SU-DHL-6 (cell line): Measurements from ENCODE around the gene EYS.

Experiments
- H2AFZ ChIP-seq: fragments of 200-600 bp; sonication (generic); 2 replicates; pipeline ENCODE4 v1.6.1; 2014; ENCODE audit warnings: low read depth, mild to moderate bottlenecking, moderate library complexity, mixed read lengths, antibody characterized with exemption, low read length; ENCODE audit not compliant: severe bottlenecking
- H3F3A ChIP-seq: fragments of 200-600 bp; shearing (Covaris generic); 2 replicates; pipeline ENCODE4 v1.6.0; 2016; ENCODE audit warnings: antibody characterized with exemption, mild to moderate bottlenecking; ENCODE audit not compliant: insufficient read depth
- H3K27ac ChIP-seq: fragments of 200-600 bp; sonication (generic); 2 replicates; pipeline ENCODE4 v1.5.1; 2016; ENCODE audit warnings: low read depth, mild to moderate bottlenecking, low read length, moderate library complexity, mixed read lengths
- H3K27me3 ChIP-seq: fragments of 200-600 bp; sonication (generic), shearing (Covaris generic); 2 replicates; pipeline ENCODE4 v1.6.0; 2014; ENCODE audit warnings: mild to moderate bottlenecking, low read length
- H3K36me3 ChIP-seq: fragments of 200-600 bp; sonication (generic); 2 replicates; pipeline ENCODE4 v1.6.1; 2014; ENCODE audit warnings: mild to moderate bottlenecking, low read length, mixed read lengths
- H3K4me2 ChIP-seq: fragments of 300-600, 200-600 bp; shearing (Covaris generic), sonication (generic); 2 replicates; pipeline ENCODE4 v1.6.0; 2014; ENCODE audit warnings: low read length, low read depth, mild to moderate bottlenecking; ENCODE audit not compliant: poor library complexity, severe bottlenecking
- H3K4me3 ChIP-seq: fragments of 200-600 bp; sonication (generic); 2 replicates; pipeline ENCODE4 v1.5.1; 2014; ENCODE audit warnings: antibody characterized with exemption, low read length, mild to moderate bottlenecking, mixed read lengths; ENCODE audit not compliant: insufficient read depth, poor library complexity, severe bottlenecking
- H3K79me2 ChIP-seq: fragments of 200-600 bp; sonication (generic); 2 replicates; pipeline ENCODE4 v1.6.1; 2014; ENCODE audit warnings: mild to moderate bottlenecking, low read length, moderate library complexity; ENCODE audit not compliant: insufficient read depth
- H3K9ac ChIP-seq: fragments of 200-600 bp; sonication (generic); 2 replicates; pipeline ENCODE4 v1.7.0; 2014; ENCODE audit warnings: mild to moderate bottlenecking, low read length
- H3K9me2 ChIP-seq: fragments of 200-600 bp; sonication (generic); replicated peaks from 2 replicates; pipeline ENCODE4 v1.6.1; 2014; ENCODE audit warnings: low read length; ENCODE audit not compliant: insufficient read depth
- H3K9me3 ChIP-seq: fragments of 200-600 bp; sonication (generic); 2 replicates; pipeline ENCODE4 v1.6.1; 2014; ENCODE audit warnings: low read length, mixed read lengths; ENCODE audit not compliant: insufficient read depth
- H4K20me1 ChIP-seq: fragments of 200-600 bp; sonication (generic); 2 replicates; pipeline ENCODE4 v1.6.1; 2014; ENCODE audit warnings: low read depth, mild to moderate bottlenecking, antibody characterized with exemption, low read length, moderate library complexity, mixed read lengths
- EZH2phosphoT487 ChIP-seq: fragments of 200-600 bp; sonication (generic), shearing (Covaris generic); conservative IDR thresholded peaks from 2 replicates; pipeline ENCODE4 v1.6.1; 2018; ENCODE audit warnings: mild to moderate bottlenecking, antibody characterized with exemption, low read length, moderate library complexity, mixed read lengths
- TF ChIP-seq, protein P1 (sequence below): fragments of 200-600 bp; sonication (generic); IDR thresholded peaks from one replicate; pipeline ENCODE4 v1.5.1; 2017; ENCODE audit warnings: antibody characterized with exemption, mild to moderate bottlenecking, low read length, moderate library complexity; ENCODE audit not compliant: insufficient read depth, poor library complexity, severe bottlenecking

The EYS gene

DNA sequence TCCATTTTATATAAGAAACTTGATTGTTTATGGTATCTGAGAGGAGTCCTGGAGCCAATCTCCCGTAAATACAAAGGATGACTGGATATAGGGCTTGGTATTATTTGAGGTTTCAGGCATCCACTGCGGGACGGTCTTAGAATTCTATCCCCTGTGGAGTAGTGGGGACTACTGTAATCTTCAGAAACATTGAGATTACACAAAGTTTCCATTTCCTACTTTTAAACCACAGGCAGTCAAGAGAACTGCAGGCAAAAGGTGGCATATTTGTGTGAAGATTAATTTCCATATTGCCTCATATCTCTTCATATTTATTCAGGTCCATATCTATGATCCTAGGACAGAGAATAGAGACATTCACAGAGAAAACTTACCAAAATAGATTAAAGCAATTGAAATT, 1485.2 kb downstream of the EYS start:
- Histone ChIP-seq H3K4me3 (no peak overlapping the region), H3K9me3 (no peaks in the 10 kb centered on the region), H2AFZ (no peak overlapping the region), H3K36me3 (no peaks in the 10 kb centered on the region), H3K79me2 (no peaks in the 10 kb centered on the region), H3K27ac (no peak overlapping the region), H3K27me3 (no peaks in the 10 kb centered on the region), H3K4me2 (no peak overlapping the region), H3F3A (no peaks in the 10 kb centered on the region), H4K20me1 (no peaks in the 10 kb centered on the region), H3K9ac (no peak overlapping the region), H3K9me2 (0 out of 2 replicates have a peak, but pooled peaks cover 4% of the 10 kb centered on the region)
- TF ChIP-seq, protein P1, sequence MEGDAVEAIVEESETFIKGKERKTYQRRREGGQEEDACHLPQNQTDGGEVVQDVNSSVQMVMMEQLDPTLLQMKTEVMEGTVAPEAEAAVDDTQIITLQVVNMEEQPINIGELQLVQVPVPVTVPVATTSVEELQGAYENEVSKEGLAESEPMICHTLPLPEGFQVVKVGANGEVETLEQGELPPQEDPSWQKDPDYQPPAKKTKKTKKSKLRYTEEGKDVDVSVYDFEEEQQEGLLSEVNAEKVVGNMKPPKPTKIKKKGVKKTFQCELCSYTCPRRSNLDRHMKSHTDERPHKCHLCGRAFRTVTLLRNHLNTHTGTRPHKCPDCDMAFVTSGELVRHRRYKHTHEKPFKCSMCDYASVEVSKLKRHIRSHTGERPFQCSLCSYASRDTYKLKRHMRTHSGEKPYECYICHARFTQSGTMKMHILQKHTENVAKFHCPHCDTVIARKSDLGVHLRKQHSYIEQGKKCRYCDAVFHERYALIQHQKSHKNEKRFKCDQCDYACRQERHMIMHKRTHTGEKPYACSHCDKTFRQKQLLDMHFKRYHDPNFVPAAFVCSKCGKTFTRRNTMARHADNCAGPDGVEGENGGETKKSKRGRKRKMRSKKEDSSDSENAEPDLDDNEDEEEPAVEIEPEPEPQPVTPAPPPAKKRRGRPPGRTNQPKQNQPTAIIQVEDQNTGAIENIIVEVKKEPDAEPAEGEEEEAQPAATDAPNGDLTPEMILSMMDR = no peak
- no peak for TF ChIP-seq EZH2phosphoT487

DNA sequence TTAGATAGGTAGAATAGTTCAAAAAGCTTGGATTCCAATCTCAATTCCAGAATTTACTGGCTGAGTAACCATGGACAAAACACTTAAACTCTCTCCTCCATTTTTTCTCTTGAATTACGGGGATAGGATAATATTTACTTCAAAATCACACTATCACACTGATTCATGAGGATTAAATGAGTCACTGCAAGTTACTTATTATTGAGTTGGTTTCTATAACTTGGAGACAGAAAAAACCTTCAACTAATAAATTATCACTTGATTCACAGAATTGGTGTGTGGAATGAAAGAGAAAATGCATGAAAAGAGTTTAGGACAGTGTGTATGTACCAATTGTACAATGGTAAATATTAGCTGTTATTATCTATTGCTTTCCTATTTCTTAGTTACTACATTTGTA, 1486.2 kb downstream of the EYS start:
- no peaks in the 10 kb centered on the region for H4K20me1 ChIP-seq
- no peak overlapping the region for H3K4me3 ChIP-seq
- H3K4me2 ChIP-seq = no peak overlapping the region
- H3K27ac ChIP-seq = no peak overlapping the region
- no peaks in the 10 kb centered on the region for H3K27me3 ChIP-seq
- no peaks in the 10 kb centered on the region for H3F3A ChIP-seq
- TF ChIP-seq, protein P1 = no peak
- TF ChIP-seq EZH2phosphoT487 = no peak
- no peak overlapping the region for H3K9ac ChIP-seq
- H3K9me2 ChIP-seq = 0 out of 2 replicates have a peak, but pooled peaks cover 4% of the 10 kb centered on the region
- no peaks in the 10 kb centered on the region for H3K9me3 ChIP-seq
- H2AFZ ChIP-seq = no peak overlapping the region
- H3K79me2 ChIP-seq = no peaks in the 10 kb centered on the region
- H3K36me3 ChIP-seq = no peaks in the 10 kb centered on the region

DNA sequence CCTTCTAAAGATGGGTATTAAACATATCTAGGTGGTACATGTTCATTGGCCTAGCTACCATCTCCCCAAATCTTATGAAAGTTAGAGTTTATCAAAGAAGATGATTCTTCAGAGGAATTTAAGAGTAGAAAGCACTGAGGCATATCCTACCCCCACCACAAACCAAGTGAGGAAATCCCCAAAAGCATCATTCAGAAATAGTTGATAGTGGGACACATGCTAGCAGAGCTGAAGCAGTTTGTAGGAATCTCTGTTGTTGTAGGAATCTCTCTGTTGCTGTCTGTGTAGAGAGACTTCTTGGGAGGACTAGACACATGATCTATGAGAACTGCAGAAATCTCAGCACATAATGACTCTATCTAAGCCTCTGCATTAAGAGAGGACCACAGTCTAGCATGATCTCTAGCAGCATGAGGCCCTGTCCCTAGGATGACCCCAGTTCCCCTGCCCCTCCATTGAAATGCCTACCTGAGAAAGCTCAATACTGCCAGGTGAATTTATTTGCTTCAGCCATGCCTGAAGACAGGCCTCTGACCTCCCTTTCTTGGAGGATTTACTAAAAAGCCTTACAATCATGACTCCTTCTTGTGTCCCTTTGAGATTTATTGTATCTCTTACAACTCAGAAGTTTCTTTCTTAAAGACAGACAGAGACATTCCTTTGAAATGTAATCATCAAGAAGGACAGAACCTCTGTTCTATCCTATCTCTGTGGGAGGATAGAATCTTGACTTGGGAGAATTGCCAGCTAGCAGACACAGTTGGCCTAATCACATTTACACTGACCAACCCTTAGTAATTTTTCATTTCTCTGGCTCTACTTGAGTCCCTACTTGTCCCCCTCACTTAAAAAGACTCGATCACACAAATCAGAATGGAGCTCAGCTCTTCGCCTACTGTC, 1489.1 kb downstream of the EYS start:
- no peak for TF ChIP-seq EZH2phosphoT487
- TF ChIP-seq, protein P1 = no peak
- H3F3A ChIP-seq = no peaks in the 10 kb centered on the region
- H3K9me2 ChIP-seq = 0 out of 2 replicates have a peak, but pooled peaks cover under 1% of the 10 kb centered on the region
- no peaks in the 10 kb centered on the region for H3K9me3 ChIP-seq
- no peak overlapping the region for H3K27ac ChIP-seq
- H4K20me1 ChIP-seq = no peaks in the 10 kb centered on the region
- no peak overlapping the region for H3K4me2 ChIP-seq
- no peak overlapping the region for H2AFZ ChIP-seq
- no peak overlapping the region for H3K9ac ChIP-seq
- no peaks in the 10 kb centered on the region for H3K79me2 ChIP-seq
- no peak overlapping the region for H3K4me3 ChIP-seq
- H3K27me3 ChIP-seq = no peaks in the 10 kb centered on the region
- H3K36me3 ChIP-seq = no peaks in the 10 kb centered on the region
